Left cardiac atrium (tissue), 4 donors: ENCODE results near the gene THOC3. TPM values are rescaled to one million over a fixed set of nuclear protein-coding genes. Genes with fewer than 3 reads are reported as not detected.
"Not testable (repeated sequence)": the region's sequence is repeated elsewhere in the genome, so short reads cannot be mapped to it uniquely, and the experiment has no call there.

Experiments used
- ATAC-seq, 2 donors: fragments of 200-7000 bp; cut with Tn5 transposase; one replicate each; pipeline ENCODE4 v1.9.1; 2020; ENCODE audit warnings: mild to moderate bottlenecking in 2 of 2, moderate library complexity in 2 of 2
- DNase-seq: peaks from one replicate; pipeline ENCODE4 v3.0.0-alpha.2; 2020
- intact Hi-C, 2 donors: fragments of 100-400 bp; cut with DNase I; formaldehyde crosslinking; loops; one replicate each; pipeline versions ENCODE4 v1.14.1 to v1.15.1; 2022 to 2023
- total RNA-seq, 2 donors: library from RNA; stranded (reverse); fragmentation: NEBNext Ultra II Directional; extraction: Animal tissue kit (Norgen Biotek cat#: 25700); gene quantifications; one replicate each; pipeline ENCODE4 v1.2.1, GENCODE V29; 2021
- donor health status: DM: no; HTN: yes; CAD: no.
- donor health status: DM: no; HTN: yes; CAD: no; lungs with severe emphysema.
- donor health status: DM: yes; HTN: yes; CAD: no.
- donor health status: Dilated cardiomyopathy.

The THOC3 gene
- total RNA-seq, 2 donors from 2014 or later, result 7.9 to 14.3 TPM

- peak; percentile 81 to 92 for ATAC-seq
- intact Hi-C loops, DNase-seq: not testable (repeated sequence)
Measured at GRCh38 chr5:175951339-175951969, 16.7 kb downstream of the THOC3 start.

GRCh38 chr5:175948329-175949108 is 19.6 kb downstream of the THOC3 start:
- not testable (repeated sequence) for ATAC-seq

DNA sequence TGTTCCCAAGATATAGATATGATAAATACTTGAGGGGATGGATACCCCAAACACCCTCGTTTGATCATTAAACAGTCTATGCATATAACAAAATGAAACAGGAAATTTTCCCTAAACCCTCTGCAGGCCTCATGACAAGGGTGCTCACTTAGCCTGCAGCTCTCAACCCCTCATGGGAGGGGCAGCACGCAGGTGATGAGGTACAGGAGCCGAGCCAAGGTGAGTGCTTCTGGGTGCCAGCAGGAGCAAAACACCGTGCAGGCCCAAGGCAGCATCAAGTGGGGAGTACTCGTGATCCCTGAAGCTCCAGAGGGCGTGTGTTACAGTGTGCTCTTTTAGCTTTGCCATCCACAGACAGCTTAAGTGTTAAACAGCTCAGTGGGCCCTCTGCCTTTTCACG is 24.9 kb downstream of the THOC3 start:
- DNase-seq, ATAC-seq, intact Hi-C loops: not testable (repeated sequence)

More at GRCh38 chr5:175948329-175949108, 19.6 kb downstream of the THOC3 start:
- intact Hi-C loops, DNase-seq: not testable (repeated sequence)

- intact Hi-C loops, ATAC-seq, DNase-seq: not testable (repeated sequence)
Measured at GRCh38 chr5:175940632-175941031, 27.5 kb downstream of the THOC3 start.

- ATAC-seq, DNase-seq, intact Hi-C loops: not testable (repeated sequence)
Measured at GRCh38 chr5:175938489-175938888, 29.6 kb downstream of the THOC3 start.

DNA sequence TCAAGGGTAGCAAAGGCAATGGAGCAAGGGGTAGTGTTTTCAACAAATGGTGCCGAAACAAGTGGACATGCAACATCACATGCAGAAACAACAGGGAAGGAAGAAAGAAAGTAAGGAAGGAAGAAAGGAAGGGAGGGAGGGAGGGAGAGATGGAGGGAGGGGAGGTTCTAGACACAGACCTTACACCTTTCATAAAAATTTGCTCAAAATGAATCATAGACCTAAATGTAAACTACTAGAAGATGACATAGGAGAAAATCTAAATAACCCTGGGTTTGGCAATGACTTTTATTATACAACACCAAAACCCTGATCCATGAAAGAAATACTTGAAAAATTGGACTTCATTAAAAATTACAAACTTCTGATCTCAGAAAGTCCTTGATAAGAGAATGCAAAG is 39.4 kb downstream of the THOC3 start:
- intact Hi-C loops, ATAC-seq, DNase-seq: not testable (repeated sequence)

DNA sequence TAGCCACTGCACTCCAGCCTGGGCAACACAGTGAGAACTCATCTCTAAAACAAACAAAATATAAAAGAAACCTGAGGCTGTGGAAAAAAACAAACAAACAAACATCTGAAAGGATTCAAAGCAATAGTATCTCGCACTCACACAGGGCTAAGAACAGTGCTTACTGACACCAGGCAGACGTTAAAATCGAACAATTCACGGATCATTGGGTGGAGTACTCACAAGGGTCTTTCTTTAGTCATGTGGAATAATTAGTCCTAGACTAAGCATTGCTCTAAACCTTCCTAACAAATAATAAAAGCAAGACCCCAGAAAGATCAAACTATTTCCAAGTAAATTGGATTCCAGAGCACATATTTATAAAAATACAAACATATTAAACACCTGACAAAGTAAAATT is 43.0 kb downstream of the THOC3 start:
- DNase-seq, ATAC-seq, intact Hi-C loops: not testable (repeated sequence)

DNA sequence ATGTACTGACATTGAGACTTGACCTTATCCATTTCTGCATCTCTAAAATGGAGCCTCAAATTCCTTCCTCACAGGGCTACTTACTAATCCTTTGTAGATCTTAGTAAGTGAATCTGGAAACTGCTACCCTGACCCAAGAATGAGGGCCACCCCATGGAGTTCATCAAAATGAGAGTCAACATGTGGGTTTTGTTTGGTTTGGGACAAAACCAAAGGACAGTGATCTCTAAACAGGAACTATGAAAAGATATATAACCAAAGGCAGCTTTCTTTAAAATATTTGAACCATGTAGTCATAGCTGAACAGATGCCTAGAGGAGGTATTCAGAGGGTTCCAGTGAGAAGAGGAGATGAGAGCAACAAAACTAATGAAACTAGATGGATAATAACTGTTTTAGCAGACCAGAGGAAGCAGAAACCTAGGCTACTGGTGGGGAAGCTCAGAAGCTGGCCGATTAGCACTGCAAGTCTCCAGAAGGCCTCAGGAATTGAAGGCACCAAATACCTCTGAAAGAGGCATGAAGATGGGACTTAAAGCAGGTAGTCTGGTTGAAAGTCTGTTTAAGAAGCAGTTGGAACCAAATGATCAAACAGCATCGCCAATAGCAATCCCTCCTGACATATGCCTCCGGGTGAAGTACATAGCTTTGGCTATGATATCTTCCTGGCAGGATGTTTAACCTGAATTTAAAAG is 45.8 kb downstream of the THOC3 start:
- no peak for ATAC-seq

GRCh38 chr5:175921061-175921730 is 46.9 kb downstream of the THOC3 start:
- ATAC-seq (no peak), DNase-seq (no peak)
- intact Hi-C loops, result no loop called here

More for the DNA sequence above, 45.8 kb downstream of the THOC3 start:
- no peak for DNase-seq
- intact Hi-C loops, result no loop called here

- DNase-seq (no peak), ATAC-seq (no peak)
- intact Hi-C loops, result no loop called here
Measured at GRCh38 chr5:175920231-175920811, 47.8 kb downstream of the THOC3 start.

GRCh38 chr5:175915066-175916037 is 52.8 kb downstream of the THOC3 start:
- intact Hi-C loops, ATAC-seq, DNase-seq: not testable (repeated sequence)

GRCh38 chr5:175913835-175914672 is 54.1 kb downstream of the THOC3 start:
- ATAC-seq, intact Hi-C loops, DNase-seq: not testable (repeated sequence)

DNA sequence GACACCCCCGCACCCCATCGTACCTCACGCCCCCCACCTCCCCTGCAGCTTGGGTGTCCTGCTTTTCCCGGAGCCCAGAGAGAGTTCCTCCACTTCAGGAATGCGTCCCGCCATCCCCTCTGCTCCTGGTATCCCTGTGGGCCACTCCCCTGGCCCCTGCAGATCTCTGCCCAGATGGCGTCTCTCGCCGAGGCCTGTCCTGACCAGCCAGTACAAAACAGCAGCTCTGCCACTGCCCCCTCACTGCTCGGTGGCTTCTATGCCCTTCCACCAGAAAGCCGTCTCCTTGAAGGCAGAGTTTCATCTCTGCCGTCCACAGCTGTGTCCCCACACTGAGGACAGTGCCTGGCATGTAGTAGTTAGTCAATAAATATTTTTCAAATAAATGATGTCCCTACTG is 58.0 kb downstream of the THOC3 start:
- DNase-seq, intact Hi-C loops: not testable (repeated sequence)
- ATAC-seq, result peak in 1 of 2 donors; percentile 19
